IMR-90 (cell line): Measurements from ENCODE around the gene DISC1. TPM values are rescaled to one million over a fixed set of nuclear protein-coding genes. Genes with fewer than 3 reads are reported as not detected.
A peak's percentile ranks its signal among the peaks of the same experiment; 100 is the strongest.

ENCODE experiments used
- ATAC-seq: fragments of 200-7000 bp; cut with Tn5 transposase; 2 replicates; pipeline ENCODE4 v1.9.1; 2020; ENCODE audit warnings: low read depth, mild to moderate bottlenecking, moderate library complexity
- BruUV-seq: library from RNA; stranded (reverse); fragments of 400-500 nt; replicated peaks from 2 replicates; lab custom pipeline; 2021; lab: Mats Ljungman, UMichigan
- CTCF ChIA-PET: fragments of 300-600 bp; formaldehyde crosslinking; extraction: SDS; loops from one replicate; lab custom pipeline; 2021; ENCODE audit warnings: antibody characterized with exemption; lab: Yijun Ruan, JAX
- POLR2A ChIA-PET: fragments of 300-600 bp; sonication (Branson Sonifier 250); formaldehyde crosslinking; loops from one replicate; lab custom pipeline; 2022; ENCODE audit warnings: antibody characterized with exemption; ENCODE audit not compliant: unreplicated experiment; lab: Charles Lee
- DNase-seq: peaks from one replicate; pipeline ENCODE4 v3.0.0; 2013
- H2AFZ ChIP-seq: replicated peaks from 2 replicates; pipeline ENCODE3; 2013; ENCODE audit warnings: low read length, mild to moderate bottlenecking; ENCODE audit not compliant: poor library complexity
- H2AK5ac ChIP-seq: 2 replicates; pipeline ENCODE4 v1.6.1; 2013; ENCODE audit warnings: low read depth, low read length, inconsistent platforms
- H2AK9ac ChIP-seq: replicated peaks from 2 replicates; pipeline ENCODE3; 2013; ENCODE audit warnings: mild to moderate bottlenecking, low read depth, low read length, moderate library complexity; ENCODE audit not compliant: poor library complexity
- H2BK120ac ChIP-seq: 2 replicates; pipeline ENCODE4 v1.6.1; 2013; ENCODE audit warnings: low read depth, low read length, inconsistent platforms
- H2BK15ac ChIP-seq: 3 replicates; pipeline ENCODE4 v1.6.1; 2013; ENCODE audit warnings: low read depth, low read length, inconsistent platforms
- H2BK20ac ChIP-seq: 2 replicates; pipeline ENCODE4 v1.6.1; 2013; ENCODE audit warnings: low read depth, mild to moderate bottlenecking, inconsistent platforms, low read length, moderate library complexity
- H2BK5ac ChIP-seq: 2 replicates; pipeline ENCODE4 v1.6.1; 2013; ENCODE audit warnings: mild to moderate bottlenecking, low read depth, low read length, inconsistent platforms; ENCODE audit not compliant: poor library complexity, severe bottlenecking
- H3K14ac ChIP-seq: replicated peaks from 2 replicates; pipeline ENCODE4 v1.6.1; 2013; ENCODE audit warnings: low read depth, low read length, inconsistent platforms
- H3K18ac ChIP-seq: 2 replicates; pipeline ENCODE4 v1.6.1; 2013; ENCODE audit warnings: low read depth, low read length, control low read depth
- H3K23ac ChIP-seq: 2 replicates; pipeline ENCODE4 v1.6.1; 2013; ENCODE audit warnings: low read depth, low read length, inconsistent platforms
- H3K27ac ChIP-seq: 2 replicates; pipeline ENCODE4 v1.5.1; 2013; ENCODE audit warnings: mild to moderate bottlenecking, control low read depth, low read length; ENCODE audit not compliant: insufficient read depth
- H3K27me3 ChIP-seq: 2 replicates; pipeline ENCODE4 v1.6.1; 2013; ENCODE audit warnings: low read length; ENCODE audit not compliant: control insufficient read depth, insufficient read depth
- H3K36me3 ChIP-seq: 2 replicates; pipeline ENCODE4 v1.6.1; 2013; ENCODE audit warnings: low read length, mixed read lengths; ENCODE audit not compliant: control insufficient read depth, insufficient read depth
- H3K4ac ChIP-seq: 2 replicates; pipeline ENCODE4 v1.6.1; 2013; ENCODE audit warnings: low read depth, low read length, inconsistent platforms
- H3K4me1 ChIP-seq: 2 replicates; pipeline ENCODE4 v1.6.1; 2013; ENCODE audit warnings: low read length, mixed read lengths; ENCODE audit not compliant: control insufficient read depth, insufficient read depth
- H3K4me2 ChIP-seq: 2 replicates; pipeline ENCODE4 v1.6.1; 2013; ENCODE audit warnings: low read depth, mild to moderate bottlenecking, control low read depth, low read length, moderate library complexity
- H3K4me3 ChIP-seq: 2 replicates; pipeline ENCODE4 v1.5.1; 2013; ENCODE audit warnings: low read depth, mild to moderate bottlenecking, control low read depth, low read length, moderate library complexity; ENCODE audit not compliant: insufficient read depth
- H3K56ac ChIP-seq: 2 replicates; pipeline ENCODE4 v1.6.1; 2013; ENCODE audit warnings: low read length, inconsistent platforms; ENCODE audit not compliant: insufficient read depth; ENCODE audit errors: extremely low read depth
- H3K79me1 ChIP-seq, 2 experiments: 2 replicates each; pipeline ENCODE4 v1.6.1; 2013; ENCODE audit warnings: low read length in 2 of 2, inconsistent platforms in 1 of 2, low read depth in 1 of 2
- H3K9ac ChIP-seq: 2 replicates; pipeline ENCODE4 v1.6.1; 2013; ENCODE audit warnings: low read depth, low read length, control low read depth
- H3K9me1 ChIP-seq: 2 replicates; pipeline ENCODE4 v1.6.1; 2013; ENCODE audit warnings: low read length, inconsistent platforms; ENCODE audit not compliant: insufficient read depth
- H3K9me3 ChIP-seq: 2 replicates; pipeline ENCODE4 v1.6.1; 2013; ENCODE audit warnings: low read length; ENCODE audit not compliant: control insufficient read depth, insufficient read depth
- H4K20me1 ChIP-seq: 2 replicates; pipeline ENCODE4 v1.6.1; 2013; ENCODE audit warnings: low read length, inconsistent platforms; ENCODE audit not compliant: insufficient read depth
- H4K5ac ChIP-seq: 2 replicates; pipeline ENCODE4 v1.6.1; 2013; ENCODE audit warnings: mild to moderate bottlenecking, low read depth, low read length, control low read depth
- H4K8ac ChIP-seq, 2 experiments: 2 replicates each; pipeline ENCODE4 v1.6.1; 2013; ENCODE audit warnings: low read depth in 2 of 2, low read length in 2 of 2, control low read depth in 1 of 2, inconsistent platforms in 1 of 2
- H4K91ac ChIP-seq: 2 replicates; pipeline ENCODE4 v1.6.1; 2013; ENCODE audit warnings: low read depth, low read length, inconsistent platforms; ENCODE audit not compliant: insufficient read depth
- MAFK ChIP-seq: IDR thresholded peaks from 2 replicates; pipeline ENCODE4 v1.6.1; 2012; ENCODE audit warnings: low read depth, low read length, improper control_type of control experiment
- NFE2L2 ChIP-seq: fragments of 150-350 bp; IDR thresholded peaks from 2 replicates; pipeline ENCODE4 v1.6.1; 2016; ENCODE audit warnings: low read depth, mild to moderate bottlenecking, low read length
- POLR2A ChIP-seq: IDR thresholded peaks from 2 replicates; pipeline ENCODE4 v1.6.1; 2012; ENCODE audit warnings: mild to moderate bottlenecking, low read depth, low read length
- SMC3 ChIP-seq: fragments of 150-350 bp; IDR thresholded peaks from 2 replicates; pipeline ENCODE4 v1.6.1; 2016; ENCODE audit warnings: low read depth, mild to moderate bottlenecking, antibody characterized with exemption, low read length, moderate library complexity
- WGBS, 2 experiments: methylation state at CpG; one replicate each; pipeline versions ENCODE4 v1.1.5 to v1.1.7; 2013; ENCODE audit warnings: missing lambda C conversion rate in 2 of 2; ENCODE audit not compliant: insufficient read length in 1 of 2; ENCODE audit errors: extremely low coverage in 2 of 2; 5-methylcytosine and 5-hydroxymethylcytosine counted together
- dilution Hi-C: fragments of 300-500 bp; cut with HindIII; formaldehyde crosslinking; loops from one replicate; pipeline ENCODE4 v1.14.3; 2018; ENCODE audit warnings: low sequenced_read_pairs; ENCODE audit not compliant: unreplicated experiment
- in situ Hi-C: fragments of 300-500 bp; cut with MboI; formaldehyde crosslinking; loops from 3 replicates; pipeline ENCODE4 v1.14.3; 2019; ENCODE audit warnings: low sequenced_read_pairs, inconsistent platforms, mixed read lengths
- intact Hi-C: fragments of 100-400 bp; cut with micrococcal nuclease; formaldehyde crosslinking; loops from 2 replicates; pipeline ENCODE4 v1.10.0; 2022
- polyA plus RNA-seq, 3 experiments: library from polyadenylated mRNA; depleted of rRNA; stranded (reverse); fragments of >200 nt; gene quantifications; 2 replicates each; pipeline ENCODE4 v1.2.3, GENCODE V29; 2012; ENCODE audit warnings: low replicate concordance in 1 of 3
- total RNA-seq: library from RNA; depleted of rRNA; stranded (reverse); fragments of >200 nt; gene quantifications from 2 replicates; pipeline ENCODE4 v1.2.3, GENCODE V29; 2012
- TF ChIP-seq, protein P1 (sequence below): fragments of 150-350 bp; IDR thresholded peaks from 2 replicates; pipeline ENCODE4 v1.6.1; 2016; ENCODE audit warnings: low read depth, mild to moderate bottlenecking, low read length, moderate library complexity, borderline replicate concordance
- TF ChIP-seq, protein P2 (sequence below): fragments of 150-350 bp; IDR thresholded peaks from 2 replicates; pipeline ENCODE4 v1.6.1; 2017; ENCODE audit warnings: mild to moderate bottlenecking, antibody characterized with exemption, low read length, low read depth

The DISC1 gene
- total and polyA plus RNA-seq, 2 of the 4 experiments (the other 2 are of a cell fraction) = 2.2 to 7.0 TPM

DNA sequence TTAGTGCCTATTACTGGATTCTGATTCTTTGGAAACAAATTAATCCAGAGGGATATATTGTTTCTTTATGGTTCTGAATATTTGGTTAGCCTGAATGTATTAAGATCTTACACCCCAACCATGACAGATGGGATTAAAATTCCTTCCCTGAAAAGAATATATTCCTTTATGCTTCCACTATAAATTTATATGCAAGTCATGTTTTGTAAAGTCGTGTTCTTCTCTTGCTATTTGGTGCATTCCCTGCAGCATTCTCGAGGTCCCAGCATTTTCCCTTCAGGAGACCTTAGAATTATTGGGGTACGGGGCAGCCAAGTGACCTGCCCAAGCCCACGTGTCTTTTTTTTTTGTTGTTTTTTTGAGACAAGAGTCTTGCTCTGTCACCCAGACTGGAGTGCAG, 62.4 kb downstream of the DISC1 start:
- no TSS peak for BruUV-seq
- dilution Hi-C loops = no loop called here
- H2BK120ac ChIP-seq = no peak overlapping the region

More for the DNA sequence above, 62.4 kb downstream of the DISC1 start:
- ChIA-PET CTCF (no interaction called here), POLR2A (no interaction called here)
- Histone ChIP-seq H3K14ac (no peak overlapping the region), H2AK5ac (no peak overlapping the region), H3K9me3 (peaks cover 2% of the 10 kb centered on the region; the same call in 1 of the 2 replicates), H3K56ac (no peak overlapping the region), H2BK15ac (no peak overlapping the region), H2BK5ac (no peak overlapping the region), H4K91ac (no peak overlapping the region), H3K4me1 (peaks cover 13% of the 10 kb centered on the region; the same call in 1 of the 2 replicates), H4K5ac (no peak overlapping the region), H3K9ac (no peak overlapping the region), H3K18ac (no peak overlapping the region), H3K27me3 (no peaks in the 10 kb centered on the region), H3K4me2 (no peak overlapping the region), H3K4me3 (no peak overlapping the region), H2BK20ac (no peak overlapping the region), H4K8ac (no peak overlapping the region), H3K27ac (no peak overlapping the region), H2AK9ac (no peak overlapping the region), H4K20me1 (no peaks in the 10 kb centered on the region), H3K9me1 (peaks cover 8% of the 10 kb centered on the region; the same call in 1 of the 2 replicates), H3K4ac (no peak overlapping the region), H2AFZ (no peak overlapping the region), H3K79me1 (peaks cover 0 to 4% of the 10 kb centered on the region in 2 experiments; a peak in 1 of 4 replicates), H3K36me3 (no peaks in the 10 kb centered on the region), H3K23ac (no peak overlapping the region)
- ATAC-seq (no peak), DNase-seq (no peak)
- TF ChIP-seq NFE2L2 (0 out of 2 replicates have a peak, but pooled peaks have one; percentile 25), MAFK (no peak), POLR2A (no peak), SMC3 (no peak)
- TF ChIP-seq, protein P1, sequence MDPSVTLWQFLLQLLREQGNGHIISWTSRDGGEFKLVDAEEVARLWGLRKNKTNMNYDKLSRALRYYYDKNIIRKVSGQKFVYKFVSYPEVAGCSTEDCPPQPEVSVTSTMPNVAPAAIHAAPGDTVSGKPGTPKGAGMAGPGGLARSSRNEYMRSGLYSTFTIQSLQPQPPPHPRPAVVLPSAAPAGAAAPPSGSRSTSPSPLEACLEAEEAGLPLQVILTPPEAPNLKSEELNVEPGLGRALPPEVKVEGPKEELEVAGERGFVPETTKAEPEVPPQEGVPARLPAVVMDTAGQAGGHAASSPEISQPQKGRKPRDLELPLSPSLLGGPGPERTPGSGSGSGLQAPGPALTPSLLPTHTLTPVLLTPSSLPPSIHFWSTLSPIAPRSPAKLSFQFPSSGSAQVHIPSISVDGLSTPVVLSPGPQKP = no peak
- TF ChIP-seq, protein P2, sequence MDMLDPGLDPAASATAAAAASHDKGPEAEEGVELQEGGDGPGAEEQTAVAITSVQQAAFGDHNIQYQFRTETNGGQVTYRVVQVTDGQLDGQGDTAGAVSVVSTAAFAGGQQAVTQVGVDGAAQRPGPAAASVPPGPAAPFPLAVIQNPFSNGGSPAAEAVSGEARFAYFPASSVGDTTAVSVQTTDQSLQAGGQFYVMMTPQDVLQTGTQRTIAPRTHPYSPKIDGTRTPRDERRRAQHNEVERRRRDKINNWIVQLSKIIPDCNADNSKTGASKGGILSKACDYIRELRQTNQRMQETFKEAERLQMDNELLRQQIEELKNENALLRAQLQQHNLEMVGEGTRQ = no peak
- intact Hi-C loops = no loop called here
- WGBS, 2 experiments = 57% methylated on average over 1 of the region's 4 CpGs; no CpG with 5 or more reads in 1 of the 2 experiments
- in situ Hi-C loops = no loop called here
